Measurements from ENCODE around the gene SPRED2. TPM values are rescaled to one million over a fixed set of nuclear protein-coding genes. Genes with fewer than 3 reads are reported as not detected.

The SPRED2 gene
- total and polyA plus RNA-seq, 8 donors = 6.4 to 23.3 (median 11.5) TPM

- no peak overlapping the region for H3K27ac ChIP-seq
- H3K9me3 ChIP-seq = no peaks in the 10 kb centered on the region
- intact Hi-C loops (cut with DNase I; ENCODE audit: low total_unique reads) = no loop called here
- peaks cover 12 to 42% (median 37%) of the 10 kb centered on the region in 4 donors for H3K36me3 ChIP-seq
- TF ChIP-seq POLR2A (IDR thresholded peaks at IDR 0.05) (no peak), EP300 (IDR thresholded peaks at IDR 0.05) (no peak), POLR2AphosphoS5 (IDR thresholded peaks at IDR 0.05) (no peak), CTCF (IDR thresholded peaks at IDR 0.05) (no peak)
- DNase-seq = no peak
- no peaks in the 10 kb centered on the region for H3K27me3 ChIP-seq
- no peaks in the 10 kb centered on the region for H3K4me1 ChIP-seq
- 93 to 99% (median 96%) methylated on average over 4 of the region's 4 CpGs for WGBS, 5 donors
- H3K4me3 ChIP-seq = no peak overlapping the region
These were observed 97.7 kb downstream of the SPRED2 start for GRCh38 chr2:65334714-65335113.

- intact Hi-C loops (cut with DNase I; ENCODE audit: low total_unique reads) = no loop called here
These were observed 100.9 kb downstream of the SPRED2 start for GRCh38 chr2:65331336-65332025.

GRCh38 chr2:65329525-65329924, 102.9 kb downstream of the SPRED2 start:
- H3K27me3 ChIP-seq = no peaks in the 10 kb centered on the region
- no peaks in the 10 kb centered on the region for H3K4me1 ChIP-seq
- peaks cover 12 to 60% (median 56%) of the 10 kb centered on the region in 4 donors for H3K36me3 ChIP-seq
- WGBS, 5 donors = 70 to 77% (median 75%) methylated on average over 5 of the region's 5 CpGs
- H3K9me3 ChIP-seq = no peaks in the 10 kb centered on the region
- no peak overlapping the region for H3K4me3 ChIP-seq
- DNase-seq = no peak
- intact Hi-C loops (cut with DNase I; ENCODE audit: low total_unique reads) = no loop called here
- TF ChIP-seq POLR2A (IDR thresholded peaks at IDR 0.05) (no peak), EP300 (IDR thresholded peaks at IDR 0.05) (no peak), POLR2AphosphoS5 (IDR thresholded peaks at IDR 0.05) (no peak), CTCF (IDR thresholded peaks at IDR 0.05) (no peak)
- no peak overlapping the region for H3K27ac ChIP-seq

More at GRCh38 chr2:65331336-65332025, 100.9 kb downstream of the SPRED2 start:
- Histone ChIP-seq H3K36me3 (peaks cover 12 to 58% (median 52%) of the 10 kb centered on the region in 4 donors), H3K4me3 (no peak overlapping the region), H3K4me1 (no peaks in the 10 kb centered on the region), H3K9me3 (no peaks in the 10 kb centered on the region), H3K27me3 (no peaks in the 10 kb centered on the region), H3K27ac (no peak overlapping the region)
- DNase-seq = no peak
- TF ChIP-seq POLR2AphosphoS5 (IDR thresholded peaks at IDR 0.05) (no peak), POLR2A (IDR thresholded peaks at IDR 0.05) (no peak), EP300 (IDR thresholded peaks at IDR 0.05) (no peak), CTCF (IDR thresholded peaks at IDR 0.05) (no peak)
- 89 to 92% (median 89%) methylated on average over 7 of the region's 7 CpGs for WGBS, 5 donors

- Histone ChIP-seq H3K36me3 (peaks cover 7 to 41% (median 32%) of the 10 kb centered on the region in 4 donors), H3K4me3 (no peak overlapping the region), H3K27ac (no peak overlapping the region), H3K4me1 (no peaks in the 10 kb centered on the region), H3K27me3 (no peaks in the 10 kb centered on the region), H3K9me3 (no peaks in the 10 kb centered on the region)
- TF ChIP-seq POLR2AphosphoS5 (IDR thresholded peaks at IDR 0.05) = no peak
- no peak for TF ChIP-seq POLR2A (IDR thresholded peaks at IDR 0.05)
- no peak for TF ChIP-seq EP300 (IDR thresholded peaks at IDR 0.05)
- no peak for TF ChIP-seq CTCF (IDR thresholded peaks at IDR 0.05)
- 90 to 95% (median 94%) methylated on average over 4 of the region's 4 CpGs for WGBS, 5 donors
- intact Hi-C loops (cut with DNase I; ENCODE audit: low total_unique reads) = no loop called here
- no peak for DNase-seq
These were observed 106.1 kb downstream of the SPRED2 start for GRCh38 chr2:65326276-65326675.

Measured in stomach (tissue), 9 donors.